Cerebellar nuclear complex (tissue), 1 donor: ENCODE data around the gene SIL1.
"Not testable (repeated sequence)": the region's sequence is repeated elsewhere in the genome, so short reads cannot be mapped to it uniquely, and the experiment has no call there.

Source experiments
- DNase-seq, 2 experiments: peaks; one replicate each; lab custom pipeline; 2025; lab: John Stamatoyannopoulos, UW

SIL1 gene

GRCh38 chr5:139174382-139174781 is 23.8 kb downstream of the SIL1 start:
- DNase-seq: not testable (repeated sequence)

- no peak for DNase-seq
These were observed 26.3 kb downstream of the SIL1 start for GRCh38 chr5:139171779-139172404.

GRCh38 chr5:139167952-139168720 is 30.0 kb downstream of the SIL1 start:
- DNase-seq: no peak

GRCh38 chr5:139167533-139167932 is 30.6 kb downstream of the SIL1 start:
- no peak for DNase-seq

GRCh38 chr5:139167063-139167462 is 31.1 kb downstream of the SIL1 start:
- no peak for DNase-seq

- not testable (repeated sequence) for DNase-seq
These were observed 33.3 kb downstream of the SIL1 start for GRCh38 chr5:139164897-139165296.

- DNase-seq: no peak
These were observed 34.1 kb downstream of the SIL1 start for GRCh38 chr5:139164020-139164419.

GRCh38 chr5:139162448-139162847 is 35.7 kb downstream of the SIL1 start:
- no peak for DNase-seq

- no peak for DNase-seq
These were observed 39.4 kb downstream of the SIL1 start for GRCh38 chr5:139158791-139159190.

- DNase-seq: no peak
These were observed 40.6 kb downstream of the SIL1 start for GRCh38 chr5:139157556-139157955.

GRCh38 chr5:139156814-139157213 is 41.4 kb downstream of the SIL1 start:
- no peak for DNase-seq

GRCh38 chr5:139155333-139155732 is 42.8 kb downstream of the SIL1 start:
- DNase-seq: no peak

GRCh38 chr5:139151902-139152301 is 46.3 kb downstream of the SIL1 start:
- DNase-seq: no peak

GRCh38 chr5:139150367-139150999 is 47.7 kb downstream of the SIL1 start:
- DNase-seq: no peak

- DNase-seq: no peak
These were observed 48.5 kb downstream of the SIL1 start for GRCh38 chr5:139149477-139150199.

- no peak for DNase-seq
These were observed 49.2 kb downstream of the SIL1 start for GRCh38 chr5:139148986-139149385.

GRCh38 chr5:139148306-139148705 is 49.9 kb downstream of the SIL1 start:
- DNase-seq: no peak

- DNase-seq: no peak
These were observed 50.6 kb downstream of the SIL1 start for GRCh38 chr5:139147483-139148087.

- no peak for DNase-seq
These were observed 51.2 kb downstream of the SIL1 start for GRCh38 chr5:139146809-139147482.

GRCh38 chr5:139141446-139142204 is 56.5 kb downstream of the SIL1 start:
- DNase-seq: no peak

GRCh38 chr5:139140591-139141071 is 57.5 kb downstream of the SIL1 start:
- DNase-seq: no peak
